ENCODE results near the gene TMEM271.
A peak's percentile ranks its signal among the peaks of the same experiment; 100 is the strongest.
"Not testable (repeated sequence)": the region's sequence is repeated elsewhere in the genome, so short reads cannot be mapped to it uniquely, and the experiment has no call there.

The TMEM271 gene

DNA sequence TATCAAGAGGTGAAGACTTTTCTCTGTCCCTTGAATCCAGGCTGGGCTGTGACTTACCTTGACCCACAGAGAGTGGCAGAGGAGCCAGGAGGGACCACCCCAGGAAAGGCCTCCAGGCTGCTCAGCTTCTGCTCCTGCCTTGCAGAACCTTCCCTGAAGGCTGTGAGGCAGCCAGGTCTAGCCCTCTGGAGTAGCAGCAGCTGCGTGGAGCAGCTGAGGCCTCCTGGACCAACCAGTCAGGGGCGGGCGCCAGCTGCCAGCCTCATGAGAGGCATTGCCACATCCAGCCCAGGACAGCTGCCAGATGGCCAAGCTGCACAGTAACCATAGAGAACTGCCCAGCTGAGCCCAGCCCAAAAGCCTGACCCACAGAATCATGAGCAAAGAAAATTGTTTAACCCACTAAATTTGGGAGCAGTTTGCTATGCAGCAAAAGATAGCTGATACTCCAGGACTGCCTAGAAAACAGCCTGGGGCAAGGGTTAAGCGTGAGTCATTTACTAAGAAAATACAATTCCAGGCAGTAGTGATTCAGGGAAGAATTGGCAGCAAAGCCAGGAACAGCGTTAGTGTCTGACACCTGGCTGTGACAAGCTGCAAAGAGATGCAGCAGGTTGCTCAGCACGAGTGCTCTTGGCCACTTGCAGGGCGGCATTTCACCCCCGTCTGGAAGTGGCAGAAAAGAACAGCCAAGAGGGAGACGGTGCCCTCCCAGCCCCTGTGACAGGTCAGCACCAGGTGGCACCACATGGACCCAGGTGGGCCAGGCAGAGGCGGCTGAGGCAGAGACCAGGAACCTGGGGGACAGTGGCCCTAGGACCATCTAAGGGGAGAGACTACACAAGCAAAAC is 34.5 kb upstream of the TMEM271 start:
- H3K27ac ChIP-seq: no peak overlapping the region
- peak; percentile 66 for DNase-seq (ENCODE audit: low read depth, low spot score)

DNA sequence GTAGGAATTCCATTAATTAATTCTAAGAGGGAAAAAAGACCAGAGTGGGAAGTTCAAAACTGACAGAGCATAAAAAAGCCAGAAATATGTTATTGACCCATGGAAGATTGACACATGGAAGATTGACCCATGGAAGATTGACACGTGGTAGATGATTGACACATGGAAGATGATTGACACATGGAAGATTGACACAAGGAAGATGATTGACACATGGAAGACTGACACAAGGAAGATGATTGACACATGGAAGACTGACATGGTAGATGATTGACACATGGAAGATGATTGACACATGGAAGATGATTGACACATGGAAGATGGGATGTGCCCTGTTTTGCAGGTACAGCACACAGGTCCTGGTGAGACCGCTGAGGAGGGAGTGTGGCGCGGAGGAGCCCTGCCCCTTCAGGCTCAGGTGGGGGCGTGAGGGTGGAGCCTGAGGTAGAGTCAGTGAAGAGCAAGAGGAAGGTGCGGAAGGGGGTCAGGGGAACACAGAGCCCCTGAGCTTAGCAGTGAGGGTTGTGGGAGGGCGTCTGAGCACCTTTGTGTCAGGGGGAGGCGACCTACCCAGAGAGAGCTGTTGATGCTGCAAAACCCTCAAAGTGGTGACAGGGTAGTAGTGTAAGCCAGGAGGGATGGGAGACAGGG is 33.4 kb upstream of the TMEM271 start:
- H3K27ac ChIP-seq: no peak overlapping the region
- no peak for DNase-seq (ENCODE audit: low read depth, low spot score)

DNA sequence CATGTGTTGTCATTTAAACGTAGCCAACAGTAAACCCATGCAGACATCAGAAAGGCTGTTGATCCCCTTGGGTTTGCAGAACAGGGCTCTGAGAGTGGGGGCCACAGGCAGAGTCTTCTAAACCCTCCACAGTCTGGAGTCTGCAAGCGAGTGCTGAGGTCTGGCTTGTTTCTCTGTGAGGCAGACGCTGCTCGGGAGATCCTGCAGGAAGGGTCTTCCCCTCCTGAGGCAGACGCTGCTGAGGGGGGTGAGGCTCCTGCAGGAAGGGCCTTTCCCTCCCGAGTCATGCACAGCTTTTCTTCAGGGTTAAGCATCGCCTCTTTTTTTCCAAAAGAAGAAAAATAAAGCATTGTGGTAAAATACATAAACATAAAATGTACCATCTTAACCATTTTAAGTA is 32.1 kb upstream of the TMEM271 start:
- DNase-seq (ENCODE audit: low read depth, low spot score): no peak
- no peak overlapping the region for H3K27ac ChIP-seq

DNA sequence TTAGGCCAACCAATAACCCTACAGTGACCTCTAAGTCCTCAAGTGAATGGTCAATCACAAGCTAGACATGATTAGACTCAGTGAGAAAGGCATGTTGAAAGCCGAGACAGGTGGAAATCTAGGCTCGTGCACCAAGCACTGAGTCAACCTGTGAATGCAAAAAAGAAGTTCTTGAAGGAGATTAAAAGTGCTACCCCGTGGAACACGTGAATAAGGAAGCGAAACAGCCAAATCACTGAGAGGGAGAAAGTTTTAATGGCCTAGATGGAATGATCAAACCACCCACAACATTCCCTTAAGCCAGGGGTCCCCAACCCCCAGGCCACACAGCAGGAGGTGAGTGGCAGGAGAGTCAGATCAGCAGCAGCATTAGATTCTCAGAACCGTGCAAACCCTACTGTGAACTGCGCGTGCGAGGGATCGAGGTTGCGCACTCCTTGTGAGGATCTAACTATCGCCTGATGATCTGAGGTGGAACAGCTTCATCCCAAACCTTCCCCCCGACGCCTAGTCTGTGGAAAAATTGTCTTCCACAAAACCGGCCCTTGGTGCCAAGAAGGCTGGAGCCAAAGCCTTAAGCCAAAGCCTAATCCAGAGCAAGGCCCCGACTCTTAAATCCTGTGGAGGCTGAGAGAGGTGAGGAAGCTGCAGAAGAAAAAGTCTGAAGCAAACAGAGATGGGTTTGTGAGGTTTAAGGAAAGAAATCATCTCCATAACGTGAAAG is 29.8 kb upstream of the TMEM271 start:
- no peak for DNase-seq (ENCODE audit: low read depth, low spot score)
- H3K27ac ChIP-seq: no peak overlapping the region

DNA sequence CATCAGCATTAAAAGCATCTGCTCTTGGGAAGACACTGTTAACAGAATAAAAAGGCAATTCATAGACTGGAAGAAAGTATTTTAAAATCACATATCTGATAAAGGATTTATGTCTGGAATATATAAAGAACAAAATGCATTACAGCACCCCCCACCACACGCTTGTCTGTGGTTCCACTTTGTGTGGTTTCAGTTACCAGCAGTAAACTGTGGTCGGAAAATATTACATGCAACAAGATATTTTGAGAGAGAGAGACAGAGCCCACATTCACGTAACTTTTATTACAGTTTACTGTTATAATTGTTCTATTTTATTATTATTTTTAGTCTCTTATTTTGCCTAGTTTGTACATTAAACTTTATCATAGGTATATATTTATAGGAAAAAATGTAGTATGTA is 28.0 kb upstream of the TMEM271 start:
- no peak overlapping the region for H3K27ac ChIP-seq
- no peak for DNase-seq (ENCODE audit: low read depth, low spot score)

DNA sequence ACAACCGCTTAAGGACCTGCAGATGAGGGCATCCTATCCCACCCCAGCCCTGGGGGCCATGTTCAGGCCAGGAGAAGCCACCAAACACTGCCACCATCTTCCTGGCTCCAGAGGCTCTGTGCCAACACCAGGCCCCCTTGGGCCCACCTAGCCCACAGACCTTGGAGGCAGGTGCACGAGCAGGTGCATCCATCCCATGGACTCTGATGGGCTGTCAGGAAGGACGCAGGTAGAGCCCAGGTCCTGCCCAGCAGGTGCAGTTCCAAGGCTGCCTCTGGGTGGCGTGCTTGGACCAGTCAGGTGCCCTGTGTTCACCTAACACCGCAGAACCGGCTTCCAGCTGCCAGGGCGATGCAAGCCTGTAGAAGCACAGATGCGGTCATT is 26.5 kb upstream of the TMEM271 start:
- H3K27ac ChIP-seq: no peak overlapping the region
- DNase-seq (ENCODE audit: low read depth, low spot score): peak; percentile 14

DNA sequence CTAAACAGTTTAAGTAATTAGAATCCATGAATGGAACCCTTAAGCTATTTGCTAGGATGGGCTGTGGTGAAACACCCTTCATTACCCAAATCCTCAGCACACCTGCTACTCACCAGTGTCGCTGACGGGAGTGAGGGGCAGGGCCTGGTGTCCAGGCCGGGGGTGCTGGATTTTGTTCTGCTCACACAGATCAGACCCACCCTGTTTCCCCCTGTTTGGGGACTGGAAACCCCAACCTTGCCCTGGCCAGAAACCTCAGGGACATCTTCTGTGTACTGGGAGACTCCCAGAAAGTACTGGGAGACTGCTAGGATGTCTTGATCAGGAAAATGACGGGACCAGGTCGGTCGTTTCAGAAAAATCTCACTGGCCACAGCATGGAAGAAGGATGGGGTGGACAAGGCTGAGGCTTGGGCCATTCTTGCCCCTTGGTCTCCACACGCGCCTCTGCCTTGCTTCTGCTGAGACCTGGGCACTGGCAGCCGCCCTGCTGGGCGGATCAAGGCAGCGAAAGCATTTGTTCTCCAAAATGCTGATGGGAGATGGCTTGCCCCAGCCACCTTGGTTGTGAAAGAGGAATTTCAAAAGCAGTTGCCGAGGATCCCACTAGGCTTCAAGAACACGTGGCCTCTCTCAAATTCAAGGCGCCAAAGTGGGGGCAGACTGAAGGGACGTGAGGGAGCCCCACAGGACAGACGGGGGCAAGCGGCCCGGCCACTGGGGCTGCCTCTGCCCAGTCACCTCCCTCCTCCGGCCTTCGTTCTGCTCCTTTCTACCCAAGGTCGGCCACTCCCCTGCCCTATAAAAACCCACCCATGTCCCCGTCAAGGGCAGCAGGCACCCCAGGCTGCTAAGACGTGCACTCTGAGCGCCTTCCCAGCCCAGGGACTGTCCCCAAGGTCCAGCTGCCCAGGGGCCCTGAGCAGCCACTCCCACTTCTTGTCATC is 25.8 kb upstream of the TMEM271 start:
- no peak overlapping the region for H3K27ac ChIP-seq
- no peak for DNase-seq (ENCODE audit: low read depth, low spot score)

DNA sequence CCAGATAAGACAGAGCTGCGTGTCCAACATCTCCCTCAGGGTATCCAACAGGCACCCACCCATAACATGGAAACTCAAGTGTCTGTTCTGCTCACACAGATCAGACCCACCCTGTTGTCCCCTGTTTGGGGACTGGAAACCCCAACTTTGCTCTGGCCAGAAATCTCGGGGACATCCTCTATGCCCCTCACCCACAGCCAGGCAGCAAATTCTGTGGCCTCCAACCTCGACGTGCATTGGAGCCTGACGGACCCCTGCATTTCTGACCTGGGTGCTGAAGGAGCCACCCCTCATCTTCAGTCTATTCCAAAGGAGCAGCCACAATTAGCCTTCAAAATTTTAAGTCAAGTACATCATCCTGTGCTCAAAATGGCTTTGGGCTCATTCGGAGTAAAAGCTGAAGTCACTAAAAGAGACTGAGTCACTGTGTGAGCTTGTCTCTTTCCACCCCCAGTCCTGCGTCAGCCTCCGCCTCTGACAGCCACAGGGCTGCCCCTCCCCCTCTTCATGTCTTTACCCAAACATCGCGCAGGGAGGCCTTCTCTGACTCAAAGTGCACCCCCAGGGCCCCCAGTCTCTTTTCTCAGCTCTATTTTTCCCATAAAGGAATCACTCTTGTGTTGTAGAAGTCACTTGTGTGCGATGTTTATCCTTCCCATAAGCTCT is 24.9 kb upstream of the TMEM271 start:
- DNase-seq (ENCODE audit: low read depth, low spot score): no peak
- H3K27ac ChIP-seq: no peak overlapping the region

DNA sequence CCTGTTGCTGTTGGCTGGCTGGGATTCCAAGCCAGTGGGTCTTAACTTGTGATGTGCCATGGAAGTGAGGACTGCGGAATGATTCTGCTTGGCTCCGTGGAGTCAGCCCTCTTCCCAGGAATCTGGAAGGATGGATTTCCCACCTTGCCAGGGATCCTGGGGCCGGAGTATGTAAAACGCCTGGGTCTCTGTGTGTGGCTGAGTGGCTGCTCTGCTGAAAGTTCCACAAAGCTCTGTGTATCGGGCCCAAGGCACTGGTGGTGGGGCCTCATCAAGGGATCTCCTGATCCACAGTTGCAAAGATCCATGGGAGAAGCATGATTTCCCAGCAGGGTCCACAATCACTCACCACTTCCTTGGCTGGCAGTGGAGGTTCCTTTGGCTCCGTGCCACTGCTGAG is 24.1 kb upstream of the TMEM271 start:
- no peak for DNase-seq (ENCODE audit: low read depth, low spot score)
- H3K27ac ChIP-seq: no peak overlapping the region

DNA sequence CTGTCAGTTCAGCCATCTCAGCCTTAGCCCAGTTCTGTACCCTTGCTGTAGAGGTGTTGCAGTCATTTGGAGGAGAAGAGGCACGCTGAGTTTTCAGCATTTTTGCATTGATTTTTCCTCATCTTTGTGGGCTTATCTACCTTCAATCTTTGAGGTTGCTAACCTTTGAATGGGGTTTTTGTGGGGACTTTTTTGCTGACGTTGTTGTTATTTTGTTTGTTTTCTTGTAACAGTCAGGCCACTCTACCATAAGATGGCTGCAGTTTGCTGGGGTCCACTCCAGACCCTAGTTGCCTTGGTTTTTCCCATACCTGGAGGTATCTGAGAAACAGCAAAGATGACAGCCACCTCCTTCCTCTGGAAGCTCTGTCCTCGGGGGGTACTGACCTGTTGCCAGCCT is 22.8 kb upstream of the TMEM271 start:
- no peak overlapping the region for H3K27ac ChIP-seq
- DNase-seq (ENCODE audit: low read depth, low spot score): no peak

DNA sequence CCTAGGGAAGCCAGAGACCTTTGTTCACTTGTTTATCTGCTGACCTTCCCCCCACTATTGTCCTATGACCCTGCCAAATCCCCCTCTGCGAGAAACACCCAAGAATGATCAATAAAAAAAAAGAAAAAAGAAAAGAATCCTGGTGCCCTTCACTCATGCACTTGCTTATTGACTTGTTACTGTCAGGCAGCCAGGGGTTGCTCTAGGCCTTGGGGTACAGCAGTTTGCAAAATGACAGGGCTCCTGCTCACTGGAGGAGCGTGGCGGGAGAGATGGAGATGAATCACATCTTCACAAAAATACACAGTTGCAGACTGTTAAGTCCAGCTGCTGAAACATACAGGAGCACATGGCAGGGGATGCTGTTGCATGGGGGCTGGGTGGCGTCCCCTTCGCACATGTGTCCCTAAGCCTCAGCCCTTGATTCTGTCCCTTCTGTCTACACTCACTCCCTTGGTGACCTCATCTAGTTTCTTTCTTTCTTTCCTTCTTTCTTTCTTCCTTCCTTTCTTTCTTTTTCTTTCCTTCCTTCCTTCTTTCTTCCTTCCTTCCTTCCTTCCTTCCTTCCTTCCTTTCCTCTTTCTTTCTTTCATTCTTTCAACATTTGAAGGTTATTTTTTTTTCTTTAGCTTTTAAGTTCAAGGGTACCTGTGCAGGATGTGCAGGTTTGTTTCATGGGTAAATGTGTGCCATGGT is 16.9 kb upstream of the TMEM271 start:
- DNase-seq (ENCODE audit: low read depth, low spot score): no peak
- H3K27ac ChIP-seq: no peak overlapping the region

DNA sequence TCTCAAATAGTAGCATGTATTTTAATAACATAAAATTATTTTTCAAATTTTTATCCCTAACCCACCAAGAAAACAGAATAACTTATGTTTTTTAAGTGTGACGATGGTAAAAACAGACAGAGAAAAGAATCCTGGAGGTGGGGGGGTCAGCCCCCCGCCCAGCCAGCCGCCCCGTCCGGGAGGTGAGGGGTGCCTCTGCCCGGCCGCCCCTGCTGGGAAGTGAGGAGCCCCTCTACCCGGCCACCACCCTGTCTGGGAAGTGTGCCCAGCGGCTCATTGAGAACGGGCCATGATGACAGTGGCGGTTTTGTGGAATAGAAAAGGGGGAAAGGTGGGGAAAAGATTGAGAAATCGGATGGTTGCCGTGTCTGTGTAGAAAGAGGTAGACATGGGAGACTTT is 16.1 kb upstream of the TMEM271 start:
- DNase-seq (ENCODE audit: low read depth, low spot score); H3K27ac ChIP-seq: not testable (repeated sequence)

DNA sequence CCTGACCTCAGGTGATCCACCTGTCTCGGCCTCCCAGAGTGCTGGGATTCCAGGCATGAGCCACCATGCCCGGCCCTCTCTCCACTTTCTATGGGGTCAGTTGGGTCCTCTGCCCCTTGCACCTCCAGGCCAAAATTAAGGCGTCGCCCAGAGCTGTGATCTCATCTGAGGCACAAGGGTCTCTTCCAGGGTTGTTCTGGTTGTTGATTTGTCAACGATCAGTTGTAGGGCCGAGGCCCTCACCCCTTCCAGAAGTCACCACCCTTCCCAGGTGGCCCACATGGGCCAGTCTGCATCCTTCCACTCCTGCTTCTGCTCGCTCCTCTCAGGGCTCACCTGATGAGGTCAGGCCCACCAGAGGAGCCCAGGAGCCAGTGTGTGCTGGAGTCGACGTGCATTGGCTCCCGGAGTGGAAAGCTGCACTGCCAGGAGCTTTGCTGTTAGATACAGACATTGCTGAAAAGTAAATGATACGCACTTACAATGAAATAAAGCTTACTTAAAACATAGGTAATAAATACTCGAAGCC is 14.3 kb upstream of the TMEM271 start:
- H3K27ac ChIP-seq: no peak overlapping the region
- no peak for DNase-seq (ENCODE audit: low read depth, low spot score)

DNA sequence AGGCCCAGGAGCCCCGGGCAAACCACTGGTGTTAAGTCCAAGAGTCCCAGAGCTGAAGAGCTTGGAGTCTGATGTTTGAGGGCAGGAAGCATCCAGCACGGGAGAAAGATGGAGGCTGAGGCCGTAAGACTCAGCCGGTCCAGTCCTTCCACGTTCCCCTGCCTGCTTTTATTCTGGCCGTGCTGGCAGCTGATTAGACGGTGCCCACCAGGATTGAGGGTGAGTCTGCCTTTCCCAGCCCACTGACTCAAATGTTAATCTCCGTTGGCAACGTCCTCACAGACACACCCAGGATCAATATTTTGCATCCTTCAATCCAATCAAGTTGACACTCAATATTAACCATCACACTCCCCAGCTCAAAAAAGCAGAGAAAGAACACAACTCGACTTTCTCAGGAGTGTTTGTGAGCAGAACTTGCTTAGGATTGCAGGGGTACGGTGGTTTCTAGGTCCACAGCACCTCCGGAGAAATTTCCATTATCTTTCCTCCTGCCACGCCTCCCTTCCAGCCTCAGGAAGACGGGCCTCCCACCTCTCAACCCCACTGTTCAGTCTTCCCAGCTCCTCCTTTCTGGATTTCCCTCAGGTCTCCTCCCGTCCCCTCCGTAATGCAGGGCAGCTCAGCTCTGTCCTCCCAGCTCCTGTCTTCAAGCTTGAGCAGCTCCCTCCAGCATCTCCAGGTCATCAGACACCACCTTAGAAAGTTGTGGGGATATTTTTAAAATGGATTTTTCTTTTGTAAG is 13.3 kb upstream of the TMEM271 start:
- H3K27ac ChIP-seq: no peak overlapping the region
- DNase-seq (ENCODE audit: low read depth, low spot score): no peak

DNA sequence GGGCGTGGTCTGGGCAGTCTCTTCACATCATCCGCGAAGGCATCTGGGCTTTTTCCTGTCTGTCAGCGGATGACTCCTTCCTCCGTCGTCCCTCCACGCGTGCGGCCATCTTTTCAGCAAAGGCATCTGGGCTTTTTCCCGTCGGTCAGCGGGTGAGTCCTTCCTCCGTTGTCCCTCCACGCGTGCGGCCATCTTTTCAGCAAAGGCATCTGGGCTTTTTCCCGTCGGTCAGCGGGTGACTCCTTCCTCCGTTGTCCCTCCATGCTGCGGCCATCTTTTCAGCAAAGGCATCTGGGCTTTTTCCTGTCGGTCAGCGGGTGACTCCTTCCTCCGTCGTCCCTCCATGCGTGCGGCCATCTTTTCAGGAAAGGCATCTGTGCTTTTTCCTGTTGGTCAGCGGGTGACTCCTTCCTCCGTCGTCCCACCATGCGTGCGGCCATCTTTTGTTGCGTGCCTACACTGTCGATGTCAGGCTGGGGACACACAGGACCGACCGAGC is 12.3 kb upstream of the TMEM271 start:
- no peak for DNase-seq (ENCODE audit: low read depth, low spot score)
- H3K27ac ChIP-seq: no peak overlapping the region

DNA sequence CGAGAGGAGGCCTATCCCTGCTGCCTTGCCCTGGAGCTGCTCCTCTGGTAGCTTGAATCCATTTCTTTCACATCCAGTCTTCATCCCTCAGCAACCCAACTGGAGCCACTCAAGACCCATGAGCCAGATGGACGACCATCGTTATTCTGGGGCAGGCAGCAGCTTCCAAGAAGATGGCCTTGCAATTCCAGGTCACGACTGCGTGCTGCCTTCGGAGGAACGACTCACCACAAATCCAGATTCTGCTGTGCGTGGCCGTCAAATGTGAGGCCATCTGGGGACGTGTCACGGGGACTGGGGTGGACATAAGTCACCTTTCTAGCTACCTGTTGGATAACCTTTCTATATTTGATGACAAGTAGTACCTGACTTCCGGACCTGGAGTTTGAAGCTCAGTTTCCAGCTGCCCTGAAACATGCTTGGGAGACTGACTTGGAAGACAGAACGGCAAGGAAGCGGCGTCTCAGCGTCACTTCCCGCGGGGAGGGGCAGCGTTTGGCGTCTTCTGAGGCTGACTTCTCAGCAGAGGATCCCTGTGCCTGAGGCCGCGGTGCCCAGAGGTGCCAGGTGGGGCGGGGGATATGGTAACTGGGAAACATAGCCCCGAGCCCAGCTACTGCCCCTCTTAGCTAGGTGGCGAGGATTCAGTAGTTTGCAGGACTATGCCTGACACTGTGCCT is 11.7 kb upstream of the TMEM271 start:
- DNase-seq (ENCODE audit: low read depth, low spot score): no peak
- no peak overlapping the region for H3K27ac ChIP-seq

DNA sequence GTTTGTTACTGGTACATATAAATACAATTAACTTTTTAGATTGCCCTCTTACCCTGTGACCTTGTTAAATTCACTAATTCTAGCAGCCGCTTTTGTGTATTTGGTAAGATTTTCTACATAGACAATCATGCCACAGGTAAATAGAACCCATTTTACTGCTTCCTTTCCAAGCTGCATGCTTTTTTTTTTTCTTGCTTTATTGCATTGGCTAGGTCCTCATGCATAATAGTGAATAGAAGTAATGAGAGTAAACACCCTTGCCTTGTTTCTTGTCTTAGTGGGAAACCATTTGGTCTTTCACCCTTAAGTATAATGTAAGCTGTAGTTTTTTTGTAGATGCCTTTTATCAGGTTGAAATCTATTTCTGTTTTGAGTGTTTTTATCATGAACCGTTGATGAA is 7.7 kb upstream of the TMEM271 start:
- DNase-seq (ENCODE audit: low read depth, low spot score): no peak

More for the DNA sequence above, 7.7 kb upstream of the TMEM271 start:
- H3K27ac ChIP-seq: no peak overlapping the region

Data from epithelial cell of prostate (primary cell).